ENCODE data around the gene SKIC2.

GRCh38 chr6:31977816-31978431, 18.9 kb downstream of the SKIC2 start:
- TF ChIP-seq, protein P1, sequence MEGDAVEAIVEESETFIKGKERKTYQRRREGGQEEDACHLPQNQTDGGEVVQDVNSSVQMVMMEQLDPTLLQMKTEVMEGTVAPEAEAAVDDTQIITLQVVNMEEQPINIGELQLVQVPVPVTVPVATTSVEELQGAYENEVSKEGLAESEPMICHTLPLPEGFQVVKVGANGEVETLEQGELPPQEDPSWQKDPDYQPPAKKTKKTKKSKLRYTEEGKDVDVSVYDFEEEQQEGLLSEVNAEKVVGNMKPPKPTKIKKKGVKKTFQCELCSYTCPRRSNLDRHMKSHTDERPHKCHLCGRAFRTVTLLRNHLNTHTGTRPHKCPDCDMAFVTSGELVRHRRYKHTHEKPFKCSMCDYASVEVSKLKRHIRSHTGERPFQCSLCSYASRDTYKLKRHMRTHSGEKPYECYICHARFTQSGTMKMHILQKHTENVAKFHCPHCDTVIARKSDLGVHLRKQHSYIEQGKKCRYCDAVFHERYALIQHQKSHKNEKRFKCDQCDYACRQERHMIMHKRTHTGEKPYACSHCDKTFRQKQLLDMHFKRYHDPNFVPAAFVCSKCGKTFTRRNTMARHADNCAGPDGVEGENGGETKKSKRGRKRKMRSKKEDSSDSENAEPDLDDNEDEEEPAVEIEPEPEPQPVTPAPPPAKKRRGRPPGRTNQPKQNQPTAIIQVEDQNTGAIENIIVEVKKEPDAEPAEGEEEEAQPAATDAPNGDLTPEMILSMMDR (IDR thresholded peaks at IDR 0.05) = no peak
- TF ChIP-seq EP300 (IDR thresholded peaks at IDR 0.05) (no peak), POLR2A (IDR thresholded peaks at IDR 0.05) (no peak)
